PFSK-1 (cell line): Measurements from ENCODE around the gene FUT7.

Source experiments
- POLR2AphosphoS5 ChIP-seq: IDR thresholded peaks from 2 replicates; pipeline ENCODE4 v1.6.1; 2012; ENCODE audit warnings: low read depth, mild to moderate bottlenecking, control low read depth, low read length, moderate library complexity
- REST ChIP-seq, 2 experiments: IDR thresholded peaks; 2 replicates each; pipeline versions ENCODE4 v1.6.1 to v1.8.0; 2011 to 2012; ENCODE audit warnings: low read depth in 2 of 2, low read length in 2 of 2, control low read depth in 1 of 2, inconsistent platforms in 1 of 2, mild to moderate bottlenecking in 1 of 2, moderate library complexity in 1 of 2; ENCODE audit not compliant: insufficient read depth in 1 of 2
- SIN3A ChIP-seq: IDR thresholded peaks from 2 replicates; pipeline ENCODE4 v1.6.1; 2012; ENCODE audit warnings: mild to moderate bottlenecking, low read length, moderate library complexity, borderline replicate concordance; ENCODE audit not compliant: insufficient read depth
- TAF1 ChIP-seq: IDR thresholded peaks from 2 replicates; pipeline ENCODE4 v1.6.1; 2012; ENCODE audit warnings: low read length, control low read depth, borderline replicate concordance; ENCODE audit not compliant: insufficient read depth

GRCh38 chr9:137048655-137049543 is 17.0 kb upstream of the FUT7 start:
- no peak for TF ChIP-seq POLR2AphosphoS5
- TF ChIP-seq SIN3A: no peak
- TF ChIP-seq REST (IDR thresholded peaks at IDR 0.05; ENCODE audit: insufficient read depth in 1 of 2, low read depth in 2 of 2, low read length in 2 of 2): no peak
- TF ChIP-seq TAF1: no peak
